Kidney (tissue), 22 donors: ENCODE data around the gene GOT2. TPM values are rescaled to one million over a fixed set of nuclear protein-coding genes. Genes with fewer than 3 reads are reported as not detected.
"Not testable (repeated sequence)": the region's sequence is repeated elsewhere in the genome, so short reads cannot be mapped to it uniquely, and the experiment has no call there.

Experiments used
- DNase-seq, 5 donors: peaks; one replicate each; pipeline ENCODE4 v3.0.0-alpha.2; 2013 to 2020
- FAIRE-seq: peaks from 2 replicates; lab custom pipeline; 2012; peaks lifted over from hg19 to GRCh38; lab: Jason Lieb, UNC
- H3K27ac ChIP-seq, 2 donors: one replicate each; pipeline ENCODE4 v1.7.0; 2013; ENCODE audit warnings: low read depth in 2 of 2, low read length in 2 of 2, inconsistent platforms in 1 of 2
- H3K27me3 ChIP-seq: one replicate; pipeline ENCODE4 v1.7.1; 2013; ENCODE audit warnings: low read length, inconsistent platforms; ENCODE audit not compliant: control insufficient read depth, insufficient read depth
- H3K36me3 ChIP-seq, 3 donors: one replicate each; pipeline versions ENCODE4 v1.7.0 to v1.7.1; 2013; ENCODE audit warnings: low read length in 3 of 3, control low read depth in 1 of 3, inconsistent platforms in 1 of 3; ENCODE audit not compliant: insufficient read depth in 3 of 3, control insufficient read depth in 2 of 3
- H3K4me1 ChIP-seq, 3 donors: one replicate each; pipeline versions ENCODE4 v1.7.0 to v1.7.1; 2013; ENCODE audit warnings: low read length in 3 of 3, inconsistent platforms in 1 of 3, low read depth in 1 of 3; ENCODE audit not compliant: control insufficient read depth in 2 of 3, insufficient read depth in 2 of 3
- H3K4me3 ChIP-seq, 3 donors: one replicate each; pipeline versions ENCODE4 v1.7.0 to v1.8.1; 2013; ENCODE audit warnings: low read length in 3 of 3, control low read depth in 1 of 3, inconsistent platforms in 1 of 3
- H3K9ac ChIP-seq, 3 donors: one replicate each; pipeline versions ENCODE4 v1.7.0 to v1.7.1; 2013; ENCODE audit warnings: low read length in 3 of 3, control low read depth in 1 of 3, inconsistent platforms in 1 of 3
- H3K9me3 ChIP-seq, 3 donors: one replicate each; pipeline versions ENCODE4 v1.7.0 to v1.7.1; 2013; ENCODE audit warnings: low read length in 3 of 3, control low read depth in 1 of 3, inconsistent platforms in 1 of 3; ENCODE audit not compliant: control insufficient read depth in 2 of 3, insufficient read depth in 1 of 3
- CTCF ChIP-seq: IDR thresholded peaks from 3 replicates; pipeline ENCODE4 v1.5.1; 2012; ENCODE audit warnings: mild to moderate bottlenecking, moderate library complexity, borderline replicate concordance; ENCODE audit not compliant: insufficient read depth; ENCODE audit errors: extremely low read depth
- intact Hi-C: fragments of 100-400 bp; cut with DNase I; formaldehyde crosslinking; loops from one replicate; pipeline ENCODE4 v1.11.1; 2022
- long read RNA-seq, 10 donors: library from polyadenylated mRNA in 1 of 10; unstranded in 1 of 10; transcript quantifications; one replicate each; pipeline ENCODE4 v2.0.0 and lab custom pipeline, GENCODE V29; 2021 to 2026
- polyA plus RNA-seq: library from polyadenylated mRNA; stranded (reverse); fragments of 350-450 nt; fragmentation: Illumina TruSeq; extraction: RNeasy Lipid Tissue Mini Kit (QIAGEN cat#74804); gene quantifications from one replicate; pipeline ENCODE4 v1.2.3, GENCODE V29; 2014; ENCODE audit warnings: low read depth, low replicate concordance; ENCODE audit not compliant: insufficient read depth
- total RNA-seq: library from RNA; stranded (reverse); fragmentation: NEBNext Ultra II Directional; extraction: Animal tissue kit (Norgen Biotek cat#: 25700); gene quantifications from one replicate; pipeline ENCODE4 v1.2.1, GENCODE V29; 2021
- donor health status: control.
- donor health status: control.
- donor health status: control.
- donor health status: control.
- donor health status: control.
- donor health status: DM: yes; HTN: yes; CAD: no.
- donor health status: Normal renal cell carcinoma (clear cell type).

GOT2 gene
- 81.4 TPM for total RNA-seq
- polyA plus RNA-seq: 160 TPM
- long read RNA-seq, donor 1, transcript GOT2-201 (10 exons, 2,462 nt): major isoform, 21 of 21 reads
- long read RNA-seq, donor 1, partial matches to known transcripts: 0 of 21 reads
- long read RNA-seq, donor 1, other reads (novel, unspliced or antisense): 0 of 21 reads
- long read RNA-seq, donor 2, transcript GOT2-201 (10 exons, 2,462 nt): major isoform, 21 of 22 reads
- long read RNA-seq, donor 2, partial matches to known transcripts: 0 of 22 reads
- long read RNA-seq, donor 2, other reads (novel, unspliced or antisense): 0 of 22 reads
- long read RNA-seq, donor 3, transcript GOT2-201 (10 exons, 2,462 nt): major isoform, 25 of 25 reads
- long read RNA-seq, donor 3, partial matches to known transcripts: 0 of 25 reads
- long read RNA-seq, donor 3, other reads (novel, unspliced or antisense): 0 of 25 reads
- long read RNA-seq, donor 4, transcript GOT2-201 (10 exons, 2,462 nt): major isoform, 19 of 19 reads
- long read RNA-seq, donor 4, partial matches to known transcripts: 0 of 19 reads
- long read RNA-seq, donor 4, other reads (novel, unspliced or antisense): 0 of 19 reads
- long read RNA-seq, donor 5: 0 reads
- long read RNA-seq, donor 6, partial matches to known transcripts: 0 of 1 reads
- long read RNA-seq, donor 6, other reads (novel, unspliced or antisense): 0 of 1 reads
- long read RNA-seq, donor 7, transcript GOT2-201 (10 exons, 2,462 nt): major isoform, 66 of 78 reads
- long read RNA-seq, donor 7, partial matches to known transcripts: 3 of 78 reads
- long read RNA-seq, donor 7, other reads (novel, unspliced or antisense): 8 of 78 reads
- long read RNA-seq, donor 8, transcript GOT2-201 (10 exons, 2,462 nt): major isoform, 12 of 22 reads
- long read RNA-seq, donor 8, partial matches to known transcripts: 9 of 22 reads
- long read RNA-seq, donor 8, other reads (novel, unspliced or antisense): 0 of 22 reads
- long read RNA-seq, donor 9, transcript GOT2-201 (10 exons, 2,462 nt): major isoform, 8 of 18 reads
- long read RNA-seq, donor 9, partial matches to known transcripts: 10 of 18 reads
- long read RNA-seq, donor 9, other reads (novel, unspliced or antisense): 0 of 18 reads
- long read RNA-seq, donor 10, transcript GOT2-201 (10 exons, 2,462 nt): major isoform, 13 of 25 reads
- long read RNA-seq, donor 10, partial matches to known transcripts: 11 of 25 reads
- long read RNA-seq, donor 10, other reads (novel, unspliced or antisense): 0 of 25 reads

DNA sequence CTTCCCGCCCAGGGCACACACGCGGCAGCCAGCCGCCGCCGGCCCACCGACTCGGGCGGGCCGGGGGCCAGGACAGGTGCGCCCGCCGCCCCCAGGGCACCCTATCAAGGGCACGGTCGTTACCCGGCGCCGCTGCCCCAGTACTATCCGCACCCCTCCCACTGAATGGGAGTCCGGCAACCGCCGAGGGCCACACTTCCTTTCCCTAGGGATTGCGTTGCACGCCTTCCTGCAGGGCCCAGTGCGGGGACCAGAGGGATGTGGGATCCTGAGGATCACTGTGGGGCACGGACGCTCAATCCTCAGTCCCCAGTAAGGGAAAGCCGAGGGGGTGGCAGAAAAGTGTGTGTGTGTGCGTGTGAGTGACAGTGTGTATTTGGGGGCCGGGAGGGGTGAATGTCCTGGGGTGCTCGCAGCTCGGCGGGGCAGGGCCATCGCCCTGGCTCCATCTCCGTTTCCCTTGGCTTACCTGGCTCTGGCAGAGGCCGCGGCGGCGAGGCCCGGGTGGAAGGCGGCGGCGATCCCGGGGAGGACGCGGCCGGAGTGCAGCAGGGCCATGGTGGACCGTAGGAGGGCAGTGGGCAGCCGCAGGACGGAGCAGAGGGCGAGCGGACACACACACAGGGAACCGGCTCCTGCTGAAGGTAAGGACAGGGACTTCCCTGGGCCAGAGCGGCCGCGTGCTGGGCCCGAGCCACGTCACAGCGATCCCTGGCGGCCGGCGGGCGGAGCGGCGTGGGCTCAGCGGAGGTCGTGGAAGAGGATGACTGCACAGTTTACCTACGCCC, at the start of gene GOT2:
TSS of gene GOT2 (minus strand) at position 646 of the 788 bp plus-strand sequence. CDS start at position 558, 88 bp downstream.
- H3K36me3 ChIP-seq: no peaks in the 10 kb centered on the region
- peaks cover 0 to 23% (median 7%) of the 10 kb centered on the region in 3 donors for H3K4me1 ChIP-seq
- DNase-seq (peak; percentile 90 to 94 (median 91)), FAIRE-seq (no peak)
- intact Hi-C loops: no loop called here
- peak within 1 kb of the TSS; percentile 71 to 86 (median 80) for H3K4me3 ChIP-seq
- no peaks in the 10 kb centered on the region for H3K27me3 ChIP-seq
- peak; percentile 88 for TF ChIP-seq CTCF
- no peaks in the 10 kb centered on the region for H3K9me3 ChIP-seq
- peak within 1 kb of the TSS; percentile 81 to 84 for H3K27ac ChIP-seq
- peak within 1 kb of the TSS; percentile 61 to 80 (median 64) for H3K9ac ChIP-seq

DNA sequence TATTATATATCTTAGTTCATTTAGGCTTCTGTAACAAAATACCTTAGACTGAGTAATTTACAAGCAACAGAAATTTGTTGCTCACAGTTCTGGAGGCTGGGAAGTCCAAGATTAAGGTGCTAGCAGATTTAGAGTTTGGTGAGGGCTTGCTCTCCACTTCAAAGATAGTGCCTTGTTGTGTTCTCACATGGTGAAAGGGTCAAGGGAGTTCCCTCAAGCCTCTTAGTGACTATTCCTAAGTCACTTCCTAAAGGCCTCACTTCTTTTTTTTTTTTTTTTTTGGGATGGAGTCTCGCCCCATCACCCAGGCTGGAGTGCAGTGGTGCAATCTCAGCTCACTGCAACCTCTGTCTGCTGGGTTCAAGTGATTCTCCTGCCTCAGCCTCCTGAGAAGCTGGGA, 45.2 kb upstream of the GOT2 start:
- H3K27me3 ChIP-seq, H3K9ac ChIP-seq, H3K9me3 ChIP-seq, FAIRE-seq, H3K4me3 ChIP-seq, H3K27ac ChIP-seq, DNase-seq, intact Hi-C loops, H3K36me3 ChIP-seq, H3K4me1 ChIP-seq: not testable (repeated sequence)

DNA sequence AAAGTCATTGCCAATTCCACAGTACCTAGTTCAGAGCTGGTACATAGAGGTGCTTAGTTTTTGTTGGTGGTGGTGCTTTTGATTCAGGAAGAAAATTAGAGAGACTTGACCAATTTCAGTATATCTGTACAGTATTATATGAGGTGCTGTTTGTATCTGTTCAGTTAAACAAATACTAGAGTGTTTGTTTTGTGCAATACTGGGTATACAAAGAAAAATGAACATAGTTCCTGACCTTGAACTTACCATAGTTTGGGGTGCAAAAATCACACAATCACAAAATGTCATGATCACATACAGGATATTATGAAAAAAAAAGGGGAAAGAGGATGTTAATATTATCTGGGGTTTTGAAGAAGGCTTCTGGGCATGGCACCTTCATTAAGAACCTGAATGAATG, 39.8 kb upstream of the GOT2 start:
- intact Hi-C loops: no loop called here
- FAIRE-seq: no peak

More for the DNA sequence above, 39.8 kb upstream of the GOT2 start:
- H3K36me3 ChIP-seq: no peaks in the 10 kb centered on the region
- H3K27ac ChIP-seq: no peak overlapping the region
- no peak overlapping the region for H3K9ac ChIP-seq
- no peak for TF ChIP-seq CTCF
- no peaks in the 10 kb centered on the region for H3K9me3 ChIP-seq
- H3K4me3 ChIP-seq: no peak overlapping the region
- H3K27me3 ChIP-seq: no peaks in the 10 kb centered on the region
- DNase-seq: no peak
- H3K4me1 ChIP-seq: no peaks in the 10 kb centered on the region
